Colon (tissue), 2 donors: Measurements from ENCODE around the gene PTH2R.
"Not testable (repeated sequence)": the region's sequence is repeated elsewhere in the genome, so short reads cannot be mapped to it uniquely, and the experiment has no call there.

ENCODE experiments used
- FAIRE-seq: peaks from 2 replicates; lab custom pipeline; 2012; peaks lifted over from hg19 to GRCh38; lab: Jason Lieb, UNC
- donor health status: control.
- donor health status: control.

The PTH2R gene

GRCh38 chr2:208406474-208407451 lies at the start of gene PTH2R:
Gene PTH2R (plus strand): TSS chr2:208406792. CDS start chr2:208407044, 252 bp downstream.
- FAIRE-seq, result no peak

DNA sequence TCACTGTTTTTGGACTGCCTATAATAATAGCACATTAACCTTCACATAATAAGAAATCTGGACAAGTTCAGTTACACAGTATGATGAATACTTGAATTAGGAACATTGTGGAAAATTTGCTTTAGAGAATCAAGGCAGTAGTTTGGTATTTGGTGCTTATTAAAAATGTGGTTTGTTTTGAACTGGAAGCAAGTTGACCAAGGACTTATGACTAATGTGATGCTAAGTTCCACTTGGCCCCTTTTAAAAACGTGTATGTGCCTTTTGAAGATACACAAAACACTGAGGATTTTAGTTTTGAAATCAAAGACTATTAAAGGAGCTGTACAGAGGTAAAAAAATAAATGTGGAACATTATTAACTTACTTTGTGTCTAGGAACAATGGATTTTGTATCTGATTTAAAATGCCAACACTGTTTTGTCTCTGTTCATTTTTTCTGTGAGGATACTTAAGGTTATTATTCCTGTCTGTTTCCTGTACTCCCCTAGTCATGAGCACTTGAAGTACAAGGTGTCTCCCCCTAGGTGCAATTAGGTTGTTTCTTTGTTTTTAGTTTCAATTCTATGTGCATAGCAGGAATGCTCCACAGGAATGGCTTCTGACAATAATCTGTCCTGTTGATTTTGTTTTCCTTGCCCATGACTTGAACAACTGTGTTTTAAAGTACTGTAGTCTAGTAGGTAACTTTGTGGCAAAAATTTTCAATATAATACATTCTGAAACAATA lies 49.6 kb upstream of the PTH2R start:
- FAIRE-seq, result no peak

DNA sequence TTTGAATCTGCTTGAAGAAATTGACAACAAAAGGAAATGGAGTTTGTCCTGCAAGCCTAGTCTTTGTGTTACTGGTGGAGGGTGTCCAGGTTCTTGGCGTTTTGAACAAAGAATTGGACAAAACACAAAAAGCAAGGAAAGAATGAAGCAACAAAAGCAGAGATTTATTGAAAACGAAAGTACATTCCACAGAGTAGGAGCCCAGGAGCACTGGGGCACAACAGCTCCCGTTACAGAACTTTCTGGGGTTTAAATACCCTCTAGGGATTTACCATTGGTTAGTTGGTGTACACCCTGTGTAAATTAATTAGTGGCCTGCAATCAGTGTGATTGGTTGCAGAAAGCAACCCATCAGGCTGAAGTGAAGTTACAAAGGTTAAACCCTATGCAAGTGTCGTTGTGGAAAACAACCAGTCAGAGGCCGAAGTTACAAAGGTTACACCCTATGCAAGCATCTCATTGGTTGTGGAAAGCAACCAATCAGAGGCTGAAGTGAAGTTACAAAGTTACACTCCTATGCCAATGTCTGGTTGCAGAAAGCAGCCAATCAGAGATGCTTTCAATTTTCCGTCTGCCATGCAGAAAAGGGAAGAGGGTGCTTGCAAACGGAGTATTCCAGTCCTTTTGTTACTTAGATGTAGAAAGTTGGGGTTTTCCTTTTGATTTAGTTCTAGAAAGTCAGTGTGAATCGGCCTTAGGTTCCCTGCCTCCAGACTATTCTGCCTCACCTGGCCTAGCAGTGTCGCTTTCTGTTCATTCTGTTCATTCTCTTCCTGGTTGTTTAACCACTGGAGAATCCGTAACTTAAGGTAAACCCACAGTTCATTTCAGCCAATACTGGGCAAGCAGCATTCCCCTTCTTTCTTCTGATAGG lies 47.6 kb upstream of the PTH2R start:
- no peak for FAIRE-seq

- FAIRE-seq, result no peak
Measured at GRCh38 chr2:208359632-208359986, 47.0 kb upstream of the PTH2R start.

GRCh38 chr2:208360259-208361076 lies 46.1 kb upstream of the PTH2R start:
- FAIRE-seq, result no peak

DNA sequence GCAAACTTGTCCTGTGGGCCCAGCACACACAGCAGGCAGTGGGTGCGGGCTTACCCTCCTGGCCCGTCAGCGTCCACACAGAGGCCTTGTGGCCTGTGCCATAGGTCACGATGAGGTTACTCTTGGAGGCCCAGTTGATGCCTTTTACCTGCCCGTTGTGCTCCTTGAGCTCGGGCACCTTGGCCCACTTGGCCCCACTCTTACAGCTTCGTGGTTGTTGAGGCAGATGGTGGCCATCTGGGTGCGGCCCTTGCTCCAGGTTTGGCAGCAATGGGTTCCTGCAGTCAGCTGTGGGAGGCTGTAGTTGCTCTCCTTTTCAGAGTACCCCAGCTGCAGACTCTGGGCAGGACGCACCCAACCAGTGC lies 45.5 kb upstream of the PTH2R start:
- FAIRE-seq, result no peak

DNA sequence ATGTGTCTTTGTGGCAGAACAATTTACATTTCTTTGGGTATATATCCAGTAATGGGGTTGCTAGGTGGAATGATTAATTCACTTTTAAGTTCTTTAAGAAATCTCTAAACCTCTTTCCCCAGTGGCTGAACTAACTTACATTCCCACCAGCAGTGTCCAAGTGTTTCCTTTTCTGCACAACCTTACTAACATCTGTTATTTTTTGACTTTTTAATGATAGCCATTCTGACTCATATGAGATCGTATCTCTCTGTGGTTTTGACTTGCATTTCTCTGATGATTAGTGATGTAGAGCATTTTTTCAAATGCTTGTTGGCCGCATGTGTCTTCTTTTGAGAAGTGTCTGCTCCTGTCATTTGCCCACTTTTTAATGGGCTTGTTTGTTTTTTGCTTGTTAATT lies 43.1 kb upstream of the PTH2R start:
- FAIRE-seq, result no peak

- FAIRE-seq, result no peak
Measured at GRCh38 chr2:208366215-208367127, 40.1 kb upstream of the PTH2R start.

DNA sequence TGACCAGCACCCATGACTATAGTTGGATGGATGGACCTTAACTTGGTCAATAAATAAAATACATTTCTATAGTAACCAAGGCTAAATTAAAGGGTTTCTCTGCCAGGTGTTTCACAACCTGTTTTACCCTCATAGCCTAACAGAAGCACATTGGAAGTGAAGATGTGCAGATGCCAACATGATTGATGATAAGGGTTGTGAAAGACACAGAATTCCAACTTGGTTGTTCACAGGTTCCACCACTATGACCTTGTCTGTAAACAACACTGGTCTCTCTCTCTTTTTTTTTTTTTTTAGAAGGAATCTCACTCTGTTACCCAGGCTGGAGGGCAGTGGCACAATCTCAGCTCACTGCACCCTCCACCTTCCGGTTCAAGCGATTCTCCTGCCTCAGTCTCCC lies 37.5 kb upstream of the PTH2R start:
- no peak for FAIRE-seq

DNA sequence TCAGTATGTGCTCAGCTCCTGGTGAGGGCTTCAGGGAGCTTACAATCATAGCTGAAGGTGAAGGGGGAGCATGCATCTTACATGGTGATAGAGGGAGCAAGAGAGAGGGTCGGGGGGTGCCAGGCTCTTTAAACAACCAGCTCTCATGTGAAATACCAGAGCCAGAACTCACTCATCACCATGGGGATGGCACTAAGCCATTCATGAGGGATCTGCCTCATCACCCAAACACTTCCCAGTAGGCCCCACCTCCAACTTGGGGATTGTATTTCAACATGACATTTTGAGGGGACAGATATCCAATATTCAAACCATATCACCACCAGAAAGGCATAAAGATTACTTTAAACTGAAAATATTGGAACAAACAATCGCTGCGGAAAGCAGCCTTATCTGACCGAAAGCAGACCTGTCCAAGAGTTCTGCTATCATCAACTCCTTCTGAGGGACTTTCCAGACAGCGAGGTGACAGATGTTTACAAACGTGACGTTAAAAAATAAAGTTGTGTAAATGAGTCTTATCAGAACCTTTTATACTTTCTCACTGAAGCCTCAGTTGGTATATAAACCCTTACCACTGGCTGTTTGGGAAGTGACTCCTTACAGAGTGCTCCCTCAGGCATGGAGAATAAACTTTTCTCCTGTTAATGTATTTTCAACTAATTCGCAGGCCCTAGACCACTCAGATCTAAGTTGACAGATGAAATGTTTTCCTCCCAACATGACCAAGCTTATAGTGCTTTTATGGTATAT lies 35.5 kb upstream of the PTH2R start:
- no peak for FAIRE-seq

GRCh38 chr2:208371634-208371935 lies 35.0 kb upstream of the PTH2R start:
- FAIRE-seq, result no peak

DNA sequence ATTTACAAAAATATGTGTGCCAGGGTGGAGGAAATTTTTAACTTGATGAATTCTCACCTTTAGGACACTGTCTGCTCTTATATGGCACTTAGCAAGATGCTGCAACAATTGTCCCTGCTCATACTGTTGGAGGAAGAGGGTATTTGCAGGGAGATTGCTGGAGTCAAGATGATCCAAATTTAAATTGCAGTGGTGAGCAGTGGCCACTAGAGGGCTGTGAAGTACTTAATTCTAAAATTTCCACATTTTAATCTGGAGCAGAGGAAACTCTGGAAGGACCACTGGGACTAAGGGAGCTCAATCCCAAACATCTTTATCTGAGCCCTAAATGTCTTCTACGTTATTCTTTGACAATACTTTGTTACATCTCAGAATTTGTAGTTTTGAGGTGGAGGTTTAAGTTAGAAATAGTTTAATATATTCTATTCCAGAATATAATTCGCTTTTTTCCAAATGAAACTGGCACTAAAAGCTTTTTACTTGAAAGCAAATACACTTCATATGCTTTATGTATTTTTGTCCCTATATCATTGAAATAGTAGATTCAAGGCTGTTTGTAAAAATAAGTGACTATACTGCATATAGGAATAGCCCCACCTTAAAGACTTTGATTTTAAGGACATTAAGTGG lies 33.0 kb upstream of the PTH2R start:
- FAIRE-seq, result no peak

- FAIRE-seq, result no peak
Measured at GRCh38 chr2:208375491-208376068, 31.0 kb upstream of the PTH2R start.

GRCh38 chr2:208377344-208377860 lies 29.2 kb upstream of the PTH2R start:
- not testable (repeated sequence) for FAIRE-seq

- FAIRE-seq, result no peak
Measured at GRCh38 chr2:208379192-208379591, 27.4 kb upstream of the PTH2R start.

DNA sequence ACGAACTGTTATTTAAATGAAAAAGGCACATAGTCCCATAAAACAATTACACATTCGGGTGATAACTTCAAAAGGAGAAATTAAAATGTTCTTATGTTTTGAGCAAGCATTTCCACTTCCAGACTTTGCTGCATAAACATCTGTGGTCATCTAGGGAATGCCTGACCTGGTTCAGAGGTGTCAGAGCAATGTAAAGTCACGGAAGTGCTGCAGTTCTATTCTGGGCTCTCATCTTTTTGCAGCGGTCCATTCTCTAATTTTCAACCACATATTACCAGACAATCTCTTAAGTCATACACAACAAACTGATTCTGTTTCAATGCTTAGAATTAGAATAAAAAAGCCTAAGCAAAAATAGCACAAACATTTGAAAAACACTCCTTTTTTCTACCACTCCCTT lies 22.0 kb upstream of the PTH2R start:
- no peak for FAIRE-seq

DNA sequence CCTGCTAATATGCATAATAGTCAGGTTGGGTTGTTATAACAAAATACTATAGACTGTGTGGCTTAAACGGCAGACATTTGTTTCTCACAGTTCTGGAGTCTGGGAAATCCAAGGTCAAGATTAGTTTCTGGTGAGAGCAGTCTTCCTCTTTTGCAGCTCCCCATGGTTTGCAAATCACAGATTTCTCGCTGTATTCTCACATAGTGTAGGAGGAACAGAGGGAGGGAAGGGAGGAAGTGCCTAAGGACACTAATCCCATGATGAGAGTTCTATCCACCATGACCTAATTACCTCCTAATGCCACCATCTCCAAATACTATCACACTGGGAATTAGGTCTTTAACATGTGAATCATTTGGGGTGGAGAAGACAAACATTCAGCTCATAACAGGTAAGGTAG lies 20.1 kb upstream of the PTH2R start:
- no peak for FAIRE-seq

DNA sequence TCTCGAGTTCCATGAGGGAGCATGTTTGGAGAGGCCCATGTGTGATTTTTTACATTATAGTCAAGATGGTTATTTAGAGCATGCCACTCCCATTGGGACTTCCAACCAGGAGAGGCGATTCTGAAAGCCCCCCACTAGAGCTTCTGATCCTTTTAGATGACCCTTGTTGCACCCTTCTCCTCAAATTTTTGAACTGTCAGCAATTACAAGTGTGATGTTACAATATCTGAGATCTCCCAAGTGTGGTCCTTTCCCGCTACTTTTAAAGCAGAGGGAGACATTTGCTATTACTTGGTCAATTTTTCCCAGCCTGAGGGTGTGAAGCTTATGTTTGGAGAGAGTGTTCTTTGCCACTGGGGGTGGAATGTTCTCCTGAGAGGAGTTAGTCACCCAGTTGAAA lies 16.7 kb upstream of the PTH2R start:
- no peak for FAIRE-seq

GRCh38 chr2:208392300-208392699 lies 14.3 kb upstream of the PTH2R start:
- FAIRE-seq, result no peak
